Kidney capillary endothelial cell (primary cell): ENCODE results near the gene HLTF.

Source experiments
- DNase-seq: peaks from one replicate; pipeline ENCODE4 v3.0.0-alpha.2; 2018; ENCODE audit warnings: low spot score

HLTF gene

GRCh38 chr3:149018247-149018646 lies 68.1 kb downstream of the HLTF start:
- no peak for DNase-seq

- peak; percentile 35 for DNase-seq
These were observed 69.4 kb downstream of the HLTF start for GRCh38 chr3:149016669-149017541.

- no peak for DNase-seq
These were observed 70.1 kb downstream of the HLTF start for GRCh38 chr3:149016242-149016641.

GRCh38 chr3:149015393-149015792 lies 70.9 kb downstream of the HLTF start:
- no peak for DNase-seq

GRCh38 chr3:149013726-149014125 lies 72.6 kb downstream of the HLTF start:
- no peak for DNase-seq

GRCh38 chr3:149011676-149012075 lies 74.7 kb downstream of the HLTF start:
- DNase-seq, result no peak

GRCh38 chr3:149010966-149011365 lies 75.4 kb downstream of the HLTF start:
- no peak for DNase-seq

GRCh38 chr3:149010504-149010951 lies 75.8 kb downstream of the HLTF start:
- DNase-seq, result no peak

GRCh38 chr3:149009732-149010131 lies 76.6 kb downstream of the HLTF start:
- peak; percentile 48 for DNase-seq

GRCh38 chr3:149007567-149008257 lies 78.6 kb downstream of the HLTF start:
- no peak for DNase-seq

- DNase-seq, result no peak
These were observed 80.9 kb downstream of the HLTF start for GRCh38 chr3:149005416-149005815.

GRCh38 chr3:149004622-149005021 lies 81.7 kb downstream of the HLTF start:
- no peak for DNase-seq

- no peak for DNase-seq
These were observed 82.6 kb downstream of the HLTF start for GRCh38 chr3:149003653-149004305.

- DNase-seq, result no peak
These were observed 84.6 kb downstream of the HLTF start for GRCh38 chr3:149001727-149002126.

GRCh38 chr3:149000206-149000745 lies 86.1 kb downstream of the HLTF start:
- no peak for DNase-seq

GRCh38 chr3:148999806-149000205 lies 86.5 kb downstream of the HLTF start:
- DNase-seq, result no peak

GRCh38 chr3:148998715-148999423 lies 87.5 kb downstream of the HLTF start:
- DNase-seq, result no peak

- no peak for DNase-seq
These were observed 88.0 kb downstream of the HLTF start for GRCh38 chr3:148998297-148998696.

GRCh38 chr3:148997623-148998022 lies 88.7 kb downstream of the HLTF start:
- no peak for DNase-seq

- DNase-seq, result no peak
These were observed 93.6 kb downstream of the HLTF start for GRCh38 chr3:148992635-148993255.

- DNase-seq, result peak; percentile 20
These were observed 94.2 kb downstream of the HLTF start for GRCh38 chr3:148992027-148992634.
